Endodermal cell (in vitro differentiated cells): ENCODE data around the gene KIFAP3. TPM values are rescaled to one million over a fixed set of nuclear protein-coding genes. Genes with fewer than 3 reads are reported as not detected.

Experiments
- DNase-seq: peaks from one replicate; pipeline ENCODE4 v3.0.0-alpha.2; 2017
- H3K27ac ChIP-seq: 2 replicates; pipeline ENCODE4 v1.5.1; 2013; ENCODE audit warnings: mild to moderate bottlenecking, low read depth, low read length, moderate library complexity
- H3K27me3 ChIP-seq: 2 replicates; pipeline ENCODE4 v1.6.1; 2013; ENCODE audit warnings: mild to moderate bottlenecking, low read length, moderate library complexity; ENCODE audit not compliant: insufficient read depth, control insufficient read depth, poor library complexity, severe bottlenecking
- H3K36me3 ChIP-seq: 2 replicates; pipeline ENCODE4 v1.7.0; 2013; ENCODE audit warnings: mild to moderate bottlenecking, low read length, moderate library complexity; ENCODE audit not compliant: control insufficient read depth, insufficient read depth
- H3K4me1 ChIP-seq: one replicate; pipeline ENCODE4 v1.7.0; 2013; ENCODE audit warnings: low read length; ENCODE audit not compliant: control insufficient read depth, insufficient read depth
- H3K4me3 ChIP-seq: 2 replicates; pipeline ENCODE4 v1.5.1; 2013; ENCODE audit warnings: mild to moderate bottlenecking, low read length, moderate library complexity
- H3K9ac ChIP-seq: 2 replicates; pipeline ENCODE4 v1.6.1; 2013; ENCODE audit warnings: mild to moderate bottlenecking, low read length, moderate library complexity; ENCODE audit not compliant: poor library complexity, severe bottlenecking; ENCODE audit errors: extremely low read depth
- H3K9me3 ChIP-seq: 2 replicates; pipeline ENCODE4 v1.6.1; 2013; ENCODE audit warnings: mild to moderate bottlenecking, low read length, moderate library complexity; ENCODE audit not compliant: control insufficient read depth
- H3K27ac Mint-ChIP-seq: 2 replicates; pipeline ENCODE4 v1.8.0; 2020; ENCODE audit warnings: mixed read lengths
- H3K27me3 Mint-ChIP-seq: 2 replicates; pipeline ENCODE4 v1.8.0; 2021; ENCODE audit warnings: mild to moderate bottlenecking, mixed read lengths; ENCODE audit not compliant: insufficient read depth
- H3K36me3 Mint-ChIP-seq: 2 replicates; pipeline ENCODE4 v1.8.0; 2020; ENCODE audit warnings: low read depth, mixed read lengths
- H3K4me1 Mint-ChIP-seq: 2 replicates; pipeline ENCODE4 v1.8.0; 2020; ENCODE audit warnings: mixed read lengths
- H3K4me3 Mint-ChIP-seq: 2 replicates; pipeline ENCODE4 v1.8.0; 2020; ENCODE audit warnings: mild to moderate bottlenecking, moderate library complexity, mixed read lengths
- H3K9me3 Mint-ChIP-seq: 2 replicates; pipeline ENCODE4 v1.8.0; 2020; ENCODE audit warnings: mild to moderate bottlenecking, mixed read lengths
- WGBS, 2 experiments: methylation state at CpG; one replicate each; pipeline versions ENCODE4 v1.1.5 to v1.1.7; 2013; ENCODE audit warnings: missing lambda C conversion rate in 2 of 2, mixed read lengths in 1 of 2; ENCODE audit not compliant: insufficient coverage in 1 of 2, insufficient read length in 1 of 2; 5-methylcytosine and 5-hydroxymethylcytosine counted together
- total RNA-seq, 2 donors: library from RNA; stranded (reverse); fragmentation: NEBNext Ultra II Directional in 1 of 2; extraction: Animal tissue kit (Norgen Biotek cat#: 25700) in 1 of 2; gene quantifications; 2 replicates in 1 of 2; 3 replicates in 1 of 2; pipeline ENCODE4 v1.2.1, GENCODE V29; 2021
- TF ChIP-seq, protein P1 (sequence below): fragments of 200-600 bp; sonication (generic); conservative IDR thresholded peaks from 2 replicates; pipeline ENCODE4 v1.5.0; 2021; ENCODE audit warnings: antibody characterized with exemption, mild to moderate bottlenecking

The KIFAP3 gene
- total RNA-seq, 2 donors from 2014 or later: 8.9 to 14.5 TPM

DNA sequence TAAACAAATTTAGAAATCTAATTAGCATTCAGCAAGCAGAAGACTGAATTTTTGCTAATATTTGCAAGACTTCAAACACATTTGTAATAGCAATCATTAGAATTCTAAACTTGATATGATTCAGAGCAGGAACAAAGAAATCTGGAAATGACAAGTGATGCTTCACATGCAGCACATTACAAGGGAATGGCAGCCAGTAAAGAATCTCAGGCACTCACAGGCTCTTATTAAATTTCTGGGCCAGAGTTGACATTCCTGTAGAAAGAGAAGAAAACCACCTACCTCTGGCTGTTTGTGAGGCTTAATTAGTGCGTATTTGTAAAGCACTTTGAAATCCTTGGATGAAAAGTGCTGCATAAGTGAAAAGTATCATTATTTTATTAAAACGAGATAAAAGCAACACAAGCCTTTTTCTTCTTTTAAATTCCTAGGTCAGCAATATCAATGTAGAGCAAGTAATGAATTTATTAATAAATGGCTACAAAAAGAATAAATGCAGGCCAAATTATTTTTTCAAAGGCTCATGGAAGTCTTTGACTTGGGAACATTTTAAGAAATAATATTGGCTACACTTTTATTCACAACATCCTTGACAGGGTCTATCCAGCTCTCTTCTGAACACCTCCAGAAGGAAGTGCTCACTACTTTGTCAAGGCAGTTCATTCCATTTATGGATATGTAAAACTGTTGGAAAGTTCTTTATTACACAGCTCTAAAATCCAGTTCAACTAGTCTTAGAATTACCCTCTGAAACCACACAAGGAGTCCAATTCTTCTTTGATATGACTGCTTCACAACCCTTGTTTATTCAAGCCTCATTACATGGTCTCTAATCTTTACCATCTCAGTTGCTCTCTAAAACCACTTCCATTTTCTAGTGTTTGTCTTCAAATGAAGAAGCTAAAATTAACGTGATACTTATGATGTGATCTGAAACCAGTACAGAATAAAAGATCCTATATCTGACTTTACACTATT is 148.7 kb downstream of the KIFAP3 start:
- H3K9ac ChIP-seq: no peak overlapping the region
- WGBS, 2 experiments: 87 to 90% methylated on average over 2 of the region's 3 CpGs
- no peaks in the 10 kb centered on the region for H3K27me3 ChIP-seq
- H3K27ac ChIP-seq: no peak overlapping the region
- Mint-ChIP-seq H3K4me3 (no peak overlapping the region), H3K36me3 (no peaks in the 10 kb centered on the region), H3K9me3 (no peaks in the 10 kb centered on the region), H3K4me1 (no peaks in the 10 kb centered on the region), H3K27ac (no peak overlapping the region), H3K27me3 (no peaks in the 10 kb centered on the region)
- H3K4me3 ChIP-seq: no peak overlapping the region
- TF ChIP-seq, protein P1, sequence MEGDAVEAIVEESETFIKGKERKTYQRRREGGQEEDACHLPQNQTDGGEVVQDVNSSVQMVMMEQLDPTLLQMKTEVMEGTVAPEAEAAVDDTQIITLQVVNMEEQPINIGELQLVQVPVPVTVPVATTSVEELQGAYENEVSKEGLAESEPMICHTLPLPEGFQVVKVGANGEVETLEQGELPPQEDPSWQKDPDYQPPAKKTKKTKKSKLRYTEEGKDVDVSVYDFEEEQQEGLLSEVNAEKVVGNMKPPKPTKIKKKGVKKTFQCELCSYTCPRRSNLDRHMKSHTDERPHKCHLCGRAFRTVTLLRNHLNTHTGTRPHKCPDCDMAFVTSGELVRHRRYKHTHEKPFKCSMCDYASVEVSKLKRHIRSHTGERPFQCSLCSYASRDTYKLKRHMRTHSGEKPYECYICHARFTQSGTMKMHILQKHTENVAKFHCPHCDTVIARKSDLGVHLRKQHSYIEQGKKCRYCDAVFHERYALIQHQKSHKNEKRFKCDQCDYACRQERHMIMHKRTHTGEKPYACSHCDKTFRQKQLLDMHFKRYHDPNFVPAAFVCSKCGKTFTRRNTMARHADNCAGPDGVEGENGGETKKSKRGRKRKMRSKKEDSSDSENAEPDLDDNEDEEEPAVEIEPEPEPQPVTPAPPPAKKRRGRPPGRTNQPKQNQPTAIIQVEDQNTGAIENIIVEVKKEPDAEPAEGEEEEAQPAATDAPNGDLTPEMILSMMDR: no peak
- no peaks in the 10 kb centered on the region for H3K4me1 ChIP-seq
- no peak for DNase-seq
- no peaks in the 10 kb centered on the region for H3K9me3 ChIP-seq
- H3K36me3 ChIP-seq: no peaks in the 10 kb centered on the region

DNA sequence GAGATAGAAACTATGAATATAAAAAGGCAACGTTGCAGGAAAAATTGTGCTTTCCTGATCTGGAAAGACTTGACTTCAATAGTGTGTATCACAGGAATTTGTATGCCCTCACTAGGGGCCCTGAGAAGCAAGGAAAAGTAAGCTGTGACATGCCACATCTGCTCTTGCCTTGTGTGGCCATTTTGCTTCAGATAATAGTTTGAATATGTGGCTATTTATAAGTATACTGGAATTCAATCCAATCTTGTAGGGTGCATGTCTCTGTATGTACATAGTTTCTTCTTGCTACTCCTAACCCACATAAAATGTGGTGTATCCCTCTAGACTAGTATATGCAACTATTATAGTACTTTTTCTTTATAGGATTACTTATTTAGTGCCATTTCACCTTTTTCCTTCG is 149.7 kb downstream of the KIFAP3 start:
- Histone ChIP-seq H3K36me3 (no peaks in the 10 kb centered on the region), H3K4me1 (no peaks in the 10 kb centered on the region), H3K9ac (no peak overlapping the region), H3K27me3 (no peaks in the 10 kb centered on the region), H3K9me3 (no peaks in the 10 kb centered on the region), H3K4me3 (no peak overlapping the region), H3K27ac (no peak overlapping the region)
- WGBS, 2 experiments: 86 to 92% methylated on average over 1 to 2 of the region's 2 CpGs
- no peak overlapping the region for H3K27ac Mint-ChIP-seq
- H3K36me3 Mint-ChIP-seq: no peaks in the 10 kb centered on the region
- DNase-seq: no peak
- no peaks in the 10 kb centered on the region for H3K9me3 Mint-ChIP-seq
- no peaks in the 10 kb centered on the region for H3K4me1 Mint-ChIP-seq
- TF ChIP-seq, protein P1: no peak
- no peak overlapping the region for H3K4me3 Mint-ChIP-seq
- H3K27me3 Mint-ChIP-seq: no peaks in the 10 kb centered on the region

DNA sequence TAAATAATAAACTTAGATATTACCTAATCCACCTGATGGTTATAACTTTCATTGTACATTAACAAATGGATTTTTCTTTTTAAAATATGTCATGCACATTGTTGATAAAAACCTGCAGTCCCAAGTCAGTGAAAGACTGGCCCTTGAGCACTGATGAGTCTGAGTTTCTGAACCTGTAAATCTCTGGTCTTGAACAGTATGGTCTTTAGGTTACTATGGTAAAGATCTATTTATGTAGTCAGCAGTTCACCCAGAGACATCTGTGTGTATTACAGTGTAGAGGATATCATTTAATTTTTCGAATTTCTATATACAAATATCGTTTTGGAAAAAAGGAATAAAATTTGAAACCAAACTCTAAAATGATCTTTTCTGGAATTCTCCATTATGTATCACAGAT is 150.4 kb downstream of the KIFAP3 start:
- no peak for DNase-seq
- no peaks in the 10 kb centered on the region for H3K9me3 ChIP-seq
- Mint-ChIP-seq H3K27ac (no peak overlapping the region), H3K27me3 (no peaks in the 10 kb centered on the region), H3K9me3 (no peaks in the 10 kb centered on the region), H3K36me3 (no peaks in the 10 kb centered on the region), H3K4me3 (no peak overlapping the region), H3K4me1 (no peaks in the 10 kb centered on the region)
- no peak overlapping the region for H3K9ac ChIP-seq
- no peak overlapping the region for H3K4me3 ChIP-seq
- 100% methylated on average over 1 of the region's 2 CpGs; no CpG with 5 or more reads in 1 of the 2 experiments for WGBS, 2 experiments
- TF ChIP-seq, protein P1: no peak
- no peak overlapping the region for H3K27ac ChIP-seq
- H3K27me3 ChIP-seq: no peaks in the 10 kb centered on the region
- H3K4me1 ChIP-seq: no peaks in the 10 kb centered on the region
- H3K36me3 ChIP-seq: no peaks in the 10 kb centered on the region
